GM18517 (cell line): ENCODE measurements around the gene LRP1B.
"Not testable (repeated sequence)": the region's sequence is repeated elsewhere in the genome, so short reads cannot be mapped to it uniquely, and the experiment has no call there.

Experiments
- ATAC-seq: cut with Tn5 transposase; IDR thresholded peaks from one replicate; pipeline ENCODE4 v1.9.1; 2021; ENCODE audit warnings: mild to moderate bottlenecking, moderate library complexity; ENCODE audit not compliant: unreplicated experiment

Gene LRP1B

GRCh38 chr2:140596447-140596846 lies 1534.4 kb downstream of the LRP1B start:
- ATAC-seq = no peak

GRCh38 chr2:140595107-140595506 lies 1535.7 kb downstream of the LRP1B start:
- no peak for ATAC-seq

DNA sequence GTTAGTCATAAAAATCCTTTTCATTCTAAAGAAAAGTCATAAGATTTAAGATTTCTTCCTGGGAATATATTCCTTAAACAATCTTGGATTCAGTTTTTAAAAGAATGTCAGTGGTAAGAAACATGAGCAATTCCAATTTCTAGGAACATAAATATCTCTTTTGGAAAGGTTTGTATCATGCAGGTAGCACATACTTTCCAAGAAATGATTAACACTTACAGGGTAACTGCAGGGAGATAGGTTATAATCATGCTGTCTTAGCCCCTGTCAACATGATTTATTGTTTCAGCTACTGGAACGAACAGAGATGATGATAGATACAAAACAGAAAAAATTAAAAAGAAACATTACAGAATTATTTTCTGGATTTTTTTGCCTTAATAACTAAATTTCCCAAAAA lies 1537.7 kb downstream of the LRP1B start:
- no peak for ATAC-seq

DNA sequence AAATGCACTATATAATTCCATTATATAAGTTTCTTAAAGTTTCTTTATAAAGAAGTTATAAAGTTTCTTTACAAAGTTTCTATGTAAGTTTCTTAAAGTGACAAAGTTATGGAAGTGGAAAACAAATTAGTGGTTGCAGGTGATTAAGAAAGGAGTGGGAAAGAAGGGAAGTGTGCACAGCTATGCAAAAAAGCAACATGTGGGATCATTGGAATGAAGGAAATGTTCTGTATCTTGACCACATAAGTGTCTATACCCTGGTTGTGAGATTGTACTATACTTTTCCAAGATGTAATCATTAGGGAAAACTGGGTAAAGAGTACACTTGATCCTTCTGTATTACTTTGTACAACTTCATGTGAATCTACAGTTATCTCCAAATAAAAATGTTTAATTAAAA lies 1541.1 kb downstream of the LRP1B start:
- ATAC-seq = no peak

DNA sequence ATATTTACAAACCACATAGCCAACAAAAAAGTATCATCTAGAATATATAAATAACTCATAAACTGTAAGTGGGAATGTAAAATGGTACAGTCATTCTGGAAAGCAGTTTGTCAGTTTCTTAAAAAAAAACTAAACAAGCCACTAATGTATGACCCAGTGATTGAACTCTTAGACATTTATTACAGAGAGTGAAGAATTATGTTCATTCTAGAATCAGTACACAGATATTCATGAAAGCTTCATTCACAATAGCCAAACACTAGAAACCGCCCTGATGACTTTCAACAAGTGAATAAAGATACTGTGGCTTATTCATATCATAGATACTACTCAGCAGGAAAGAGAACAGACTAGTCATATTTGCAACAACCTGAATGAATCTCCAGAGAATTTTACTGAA lies 1541.5 kb downstream of the LRP1B start:
- ATAC-seq = no peak

DNA sequence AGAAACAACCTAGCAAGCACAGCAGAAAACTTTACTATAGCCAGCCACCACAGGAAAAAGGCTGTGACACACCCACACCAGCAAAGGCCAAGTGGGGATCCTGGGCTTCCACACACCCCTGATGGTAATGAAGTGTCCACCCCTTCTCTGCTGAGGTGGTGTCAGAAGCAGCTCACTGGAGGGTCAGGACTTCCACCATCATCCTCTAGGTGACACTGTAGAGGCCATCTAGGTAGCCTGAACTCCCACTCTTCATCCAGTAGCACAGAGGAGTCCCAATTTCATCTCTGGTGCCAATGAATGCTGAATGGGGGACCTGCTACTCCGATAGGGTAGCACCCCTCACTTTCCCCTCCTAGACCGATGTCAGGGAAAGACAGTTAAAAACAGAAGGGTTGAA lies 1544.4 kb downstream of the LRP1B start:
- ATAC-seq = peak; percentile 93

GRCh38 chr2:140585016-140585415 lies 1545.8 kb downstream of the LRP1B start:
- no peak for ATAC-seq

- ATAC-seq = no peak
Observed at GRCh38 chr2:140584471-140584870, 1546.3 kb downstream of the LRP1B start.

DNA sequence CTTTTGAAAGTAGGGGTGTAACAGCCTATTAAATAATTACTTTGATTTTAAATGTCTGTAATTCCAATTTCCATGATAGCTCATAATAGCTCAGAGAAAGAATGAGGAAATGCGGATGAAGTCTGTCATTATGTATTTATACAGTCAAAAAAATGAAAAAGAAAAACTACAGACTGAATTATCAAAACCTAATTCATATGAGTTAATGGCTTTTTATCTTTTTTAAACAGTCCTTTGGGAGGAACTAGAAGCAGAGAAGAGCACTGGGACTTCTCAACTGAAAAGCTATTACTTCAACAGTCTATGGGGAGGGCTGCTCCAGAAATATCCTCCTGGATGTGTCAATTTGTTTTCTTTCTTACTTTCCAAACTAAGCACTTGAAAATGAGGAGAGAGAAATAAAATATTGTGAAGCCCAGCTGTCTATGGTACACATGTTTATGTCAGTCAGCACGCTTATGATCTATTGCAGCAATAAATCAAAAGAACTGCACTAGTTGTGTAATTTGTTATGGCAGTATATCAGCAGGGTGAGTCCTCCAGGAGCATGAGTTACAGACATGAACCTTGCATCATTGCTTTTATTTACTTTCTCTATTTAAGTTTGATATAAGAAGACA lies 1550.2 kb downstream of the LRP1B start:
- no peak for ATAC-seq

GRCh38 chr2:140577453-140577852 lies 1553.4 kb downstream of the LRP1B start:
- no peak for ATAC-seq

- ATAC-seq = no peak
Observed at GRCh38 chr2:140567734-140568133, 1563.1 kb downstream of the LRP1B start.

- no peak for ATAC-seq
Observed at GRCh38 chr2:140565756-140566155, 1565.1 kb downstream of the LRP1B start.

DNA sequence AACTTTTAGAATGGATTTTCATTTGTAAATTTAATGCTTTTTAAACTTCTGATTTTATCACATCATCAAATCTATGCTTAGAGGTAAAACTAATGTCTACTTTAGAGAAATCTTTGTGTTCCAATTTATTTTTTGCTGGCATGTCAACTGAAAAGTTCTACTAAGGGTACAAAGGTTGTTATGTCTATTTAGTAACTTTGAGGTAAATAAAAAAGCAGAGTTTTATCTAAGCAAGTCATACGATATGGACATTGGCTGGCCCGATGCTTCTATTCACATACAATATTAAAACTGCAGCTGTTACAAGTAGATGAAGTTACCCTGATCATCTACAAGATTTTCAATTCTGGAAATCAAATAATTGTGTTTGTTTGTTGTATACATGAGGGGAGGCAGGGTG lies 1575.1 kb downstream of the LRP1B start:
- no peak for ATAC-seq

DNA sequence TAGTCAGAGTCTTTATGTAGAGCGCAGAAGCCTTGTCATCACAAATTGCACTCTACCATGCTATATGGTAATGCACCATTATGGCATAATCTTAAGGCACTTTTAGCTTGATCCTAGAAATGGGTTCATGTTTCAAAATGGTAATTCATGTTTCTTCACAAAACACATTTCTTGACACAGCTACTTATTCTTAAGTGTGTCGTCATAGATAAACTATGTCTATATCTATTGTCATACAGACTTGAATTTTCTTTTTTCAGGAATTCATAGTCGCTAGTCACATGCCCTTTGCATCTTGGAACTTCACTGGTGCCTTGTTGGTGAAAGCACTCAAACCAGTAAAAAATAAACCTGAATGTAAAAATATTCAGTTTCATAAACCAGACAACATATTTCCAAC lies 1578.2 kb downstream of the LRP1B start:
- ATAC-seq = no peak

DNA sequence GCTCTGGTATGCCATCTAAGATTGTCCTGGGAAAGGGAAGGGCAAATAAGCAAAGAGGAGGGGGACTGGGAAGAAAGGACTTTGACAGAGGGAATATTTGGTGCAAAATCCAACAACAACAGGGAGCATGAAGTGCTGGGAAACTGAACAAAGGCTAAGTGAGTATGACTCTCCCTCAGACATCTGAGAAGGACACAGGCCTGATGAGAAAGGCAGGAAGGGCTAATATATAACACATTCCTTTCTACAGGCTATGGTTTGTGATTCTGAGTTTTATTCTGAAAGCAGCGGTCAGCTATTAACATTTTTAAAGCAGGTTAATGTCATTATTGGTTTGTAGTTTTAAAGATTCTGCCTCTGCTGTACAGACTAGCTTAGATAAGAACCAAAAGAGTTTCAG lies 1579.5 kb downstream of the LRP1B start:
- no peak for ATAC-seq

DNA sequence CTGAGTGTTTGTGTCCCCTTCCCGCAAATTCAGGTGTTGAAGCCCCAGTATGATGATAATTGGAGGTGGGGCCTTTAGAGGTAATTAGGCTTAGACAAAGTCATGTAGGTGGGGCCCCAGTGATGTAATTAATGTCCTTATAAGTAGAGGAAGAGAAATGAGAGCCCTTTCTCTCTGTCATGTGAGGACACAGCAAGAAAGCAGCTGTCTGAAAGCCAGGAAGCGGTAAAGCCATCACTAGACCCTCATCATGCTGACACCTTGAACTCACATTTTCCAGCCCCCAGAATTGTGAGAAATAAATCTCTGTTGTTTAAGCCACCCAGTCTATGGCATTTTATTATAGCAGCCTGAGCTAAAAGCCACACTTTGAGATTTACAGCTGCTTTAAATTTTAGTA lies 1580.0 kb downstream of the LRP1B start:
- no peak for ATAC-seq

DNA sequence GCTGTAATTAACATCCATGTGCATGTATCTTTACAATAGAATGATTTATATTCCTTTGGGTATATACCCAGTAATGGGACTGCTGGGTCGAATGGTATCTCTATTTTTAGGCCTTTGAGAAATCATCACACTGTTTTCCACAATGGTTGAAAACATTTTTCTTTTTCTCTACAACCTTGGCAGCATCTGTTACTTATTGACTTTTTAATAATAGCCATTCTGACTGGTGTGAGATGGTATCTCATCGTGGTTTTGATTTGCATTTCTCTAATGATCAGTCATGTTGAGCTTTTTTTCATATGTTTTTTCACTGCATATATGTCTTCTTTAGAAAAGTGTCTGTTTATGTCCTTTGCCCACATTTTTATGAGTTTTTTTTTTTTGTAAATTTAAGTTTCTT lies 1586.0 kb downstream of the LRP1B start:
- not testable (repeated sequence) for ATAC-seq

- no peak for ATAC-seq
Observed at GRCh38 chr2:140542627-140543026, 1588.2 kb downstream of the LRP1B start.

GRCh38 chr2:140539242-140539875 lies 1591.5 kb downstream of the LRP1B start:
- ATAC-seq = no peak

GRCh38 chr2:140529706-140530105 lies 1601.1 kb downstream of the LRP1B start:
- no peak for ATAC-seq

DNA sequence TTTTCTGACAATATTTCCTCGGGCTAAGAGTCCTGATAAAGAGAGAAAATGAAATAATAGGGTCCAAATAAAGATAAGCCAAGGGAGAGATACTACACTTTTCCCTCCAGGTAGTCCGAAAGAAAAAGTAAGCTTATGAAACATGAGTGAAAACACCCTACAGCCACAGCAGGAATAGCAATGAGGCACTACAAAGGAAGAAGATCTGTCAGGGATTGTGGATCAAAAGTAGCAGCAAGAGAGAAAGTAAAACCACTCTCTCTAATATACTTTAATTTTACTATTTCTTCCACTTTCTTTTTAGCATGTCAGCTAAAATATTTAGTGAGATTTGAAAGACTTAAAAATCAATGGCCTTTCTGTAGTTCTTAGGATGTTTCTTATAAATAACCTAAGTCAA lies 1601.8 kb downstream of the LRP1B start:
- ATAC-seq = no peak

GRCh38 chr2:140526575-140526974 lies 1604.2 kb downstream of the LRP1B start:
- no peak for ATAC-seq

DNA sequence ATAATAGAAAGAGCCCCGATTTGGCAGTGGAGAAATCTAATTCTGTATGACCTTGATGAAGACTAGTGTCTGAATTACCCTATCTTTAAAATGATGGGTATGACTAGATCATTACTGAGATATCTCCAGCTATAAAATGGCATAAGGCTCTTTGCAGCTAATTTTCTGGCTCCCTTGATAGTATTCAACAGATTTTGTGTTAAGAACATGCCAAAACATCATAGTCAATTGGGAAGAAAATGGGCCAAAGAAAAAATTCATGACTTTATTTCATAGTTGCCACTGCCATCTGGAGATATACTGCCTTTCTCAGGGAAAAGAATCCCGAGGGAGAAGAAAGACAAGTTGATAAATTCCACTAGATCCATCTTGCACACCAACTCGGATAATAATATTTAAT lies 1618.7 kb downstream of the LRP1B start:
- ATAC-seq = no peak
